HCT116 (cell line): ENCODE measurements around the gene EIPR1.
"Not testable (repeated sequence)": the region's sequence is repeated elsewhere in the genome, so short reads cannot be mapped to it uniquely, and the experiment has no call there.

ENCODE experiments used
- CEBPB ChIP-seq: IDR thresholded peaks from 2 replicates; pipeline ENCODE4 v1.6.1; 2012; ENCODE audit warnings: low read depth
- POLR2A ChIP-seq: IDR thresholded peaks from 2 replicates; pipeline ENCODE4 v1.7.0; 2011; ENCODE audit warnings: borderline replicate concordance; ENCODE audit not compliant: insufficient read depth, insufficient read length; ENCODE audit errors: extremely low read depth
- SIN3A ChIP-seq: IDR thresholded peaks from 2 replicates; pipeline ENCODE4 v1.6.1; 2012; ENCODE audit warnings: low read depth
- SP1 ChIP-seq: IDR thresholded peaks from 2 replicates; pipeline ENCODE4 v1.6.1; 2012; ENCODE audit warnings: low read depth
- ZFX ChIP-seq: fragments of 450-650 bp; IDR thresholded peaks from 2 replicates; pipeline ENCODE4 v1.6.1; 2017
- TF ChIP-seq, protein P1 (sequence below), 3 experiments: fragments of 200-600 bp in 1 of 3; sonication (generic) in 1 of 3; IDR thresholded peaks in 2 of 3; conservative IDR thresholded peaks in 1 of 3; 2 replicates each; pipeline ENCODE4 v1.5.1; 2012 to 2017; ENCODE audit warnings: low read depth in 2 of 3, low read length in 2 of 3, antibody characterized with exemption in 1 of 3, borderline replicate concordance in 1 of 3, control low read depth in 1 of 3, mild to moderate bottlenecking in 1 of 3, mixed read lengths in 1 of 3, mixed run types in 1 of 3, moderate library complexity in 1 of 3; ENCODE audit not compliant: insufficient read depth in 1 of 3
- TF ChIP-seq, protein P2 (sequence below): IDR thresholded peaks from 2 replicates; pipeline ENCODE4 v1.6.1; 2012

DNA sequence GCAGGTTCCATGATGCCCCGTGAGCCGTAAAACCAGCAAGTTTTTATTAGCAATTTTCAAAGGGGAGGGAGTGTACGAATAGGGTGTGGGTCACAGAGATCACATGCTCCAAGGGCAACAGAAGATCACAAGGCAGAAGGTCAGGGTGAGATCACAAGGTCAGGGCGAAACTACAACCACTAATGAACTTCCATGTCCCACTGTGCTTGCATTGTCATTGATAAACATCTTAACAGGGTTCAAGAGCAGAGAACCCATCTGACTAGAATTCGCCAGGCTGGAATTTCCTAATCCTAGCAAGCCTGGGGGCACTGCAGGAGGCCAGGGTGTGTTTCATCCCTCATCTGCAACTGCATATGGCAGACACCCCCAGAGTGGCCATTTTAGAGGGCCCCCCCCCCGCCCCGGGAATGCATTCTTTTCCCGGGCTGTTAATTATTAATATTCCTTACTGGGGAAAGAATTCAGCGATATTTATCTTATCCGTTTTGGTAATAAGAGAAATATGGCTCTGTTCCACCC lies 178.9 kb downstream of the EIPR1 start:
- not testable (repeated sequence) for TF ChIP-seq POLR2A, SP1, SIN3A, ZFX, CEBPB
- TF ChIP-seq, protein P1, sequence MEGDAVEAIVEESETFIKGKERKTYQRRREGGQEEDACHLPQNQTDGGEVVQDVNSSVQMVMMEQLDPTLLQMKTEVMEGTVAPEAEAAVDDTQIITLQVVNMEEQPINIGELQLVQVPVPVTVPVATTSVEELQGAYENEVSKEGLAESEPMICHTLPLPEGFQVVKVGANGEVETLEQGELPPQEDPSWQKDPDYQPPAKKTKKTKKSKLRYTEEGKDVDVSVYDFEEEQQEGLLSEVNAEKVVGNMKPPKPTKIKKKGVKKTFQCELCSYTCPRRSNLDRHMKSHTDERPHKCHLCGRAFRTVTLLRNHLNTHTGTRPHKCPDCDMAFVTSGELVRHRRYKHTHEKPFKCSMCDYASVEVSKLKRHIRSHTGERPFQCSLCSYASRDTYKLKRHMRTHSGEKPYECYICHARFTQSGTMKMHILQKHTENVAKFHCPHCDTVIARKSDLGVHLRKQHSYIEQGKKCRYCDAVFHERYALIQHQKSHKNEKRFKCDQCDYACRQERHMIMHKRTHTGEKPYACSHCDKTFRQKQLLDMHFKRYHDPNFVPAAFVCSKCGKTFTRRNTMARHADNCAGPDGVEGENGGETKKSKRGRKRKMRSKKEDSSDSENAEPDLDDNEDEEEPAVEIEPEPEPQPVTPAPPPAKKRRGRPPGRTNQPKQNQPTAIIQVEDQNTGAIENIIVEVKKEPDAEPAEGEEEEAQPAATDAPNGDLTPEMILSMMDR (IDR thresholded peaks at IDR 0.05 in 2 of 3, conservative IDR thresholded peaks at IDR 0.05 in 1 of 3; ENCODE audit: borderline replicate concordance in 1 of 3, insufficient read depth in 1 of 3, low read depth in 2 of 3, low read length in 2 of 3), result not testable (repeated sequence)
- TF ChIP-seq, protein P2, sequence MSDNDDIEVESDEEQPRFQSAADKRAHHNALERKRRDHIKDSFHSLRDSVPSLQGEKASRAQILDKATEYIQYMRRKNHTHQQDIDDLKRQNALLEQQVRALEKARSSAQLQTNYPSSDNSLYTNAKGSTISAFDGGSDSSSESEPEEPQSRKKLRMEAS, result not testable (repeated sequence)
